ENCODE measurements around the gene BTBD16.

Gene BTBD16

GRCh38 chr10:122368502-122369254 lies 97.6 kb downstream of the BTBD16 start:
- TF ChIP-seq SPI1 (IDR thresholded peaks at IDR 0.05; ENCODE audit: low read depth, low read length) (no peak), POU2F2 (IDR thresholded peaks at IDR 0.05; ENCODE audit: low read depth, low read length) (no peak), POLR2AphosphoS5 (IDR thresholded peaks at IDR 0.05; ENCODE audit: low read depth, low read length) (no peak), POLR2A (IDR thresholded peaks at IDR 0.05; ENCODE audit: low read depth, low read length) (no peak), TAF1 (IDR thresholded peaks at IDR 0.05; ENCODE audit: low read depth, low read length) (no peak), PAX5 (IDR thresholded peaks at IDR 0.05; ENCODE audit: insufficient read depth, low read length, severe bottlenecking) (no peak)
- DNase-seq (ENCODE audit: insufficient read length, low spot score) (no peak), FAIRE-seq (no peak)

- TF ChIP-seq POLR2A (IDR thresholded peaks at IDR 0.05; ENCODE audit: low read depth, low read length) (no peak), POU2F2 (IDR thresholded peaks at IDR 0.05; ENCODE audit: low read depth, low read length) (no peak), TAF1 (IDR thresholded peaks at IDR 0.05; ENCODE audit: low read depth, low read length) (no peak), SPI1 (IDR thresholded peaks at IDR 0.05; ENCODE audit: low read depth, low read length) (no peak), PAX5 (IDR thresholded peaks at IDR 0.05; ENCODE audit: insufficient read depth, low read length, severe bottlenecking) (no peak), POLR2AphosphoS5 (IDR thresholded peaks at IDR 0.05; ENCODE audit: low read depth, low read length) (no peak)
- DNase-seq (ENCODE audit: insufficient read length, low spot score) = no peak
Observed at GRCh38 chr10:122373108-122373507, 102.0 kb downstream of the BTBD16 start.

GRCh38 chr10:122373721-122374120 lies 102.6 kb downstream of the BTBD16 start:
- FAIRE-seq (no peak), DNase-seq (ENCODE audit: insufficient read length, low spot score) (no peak)
- no peak for TF ChIP-seq SPI1 (IDR thresholded peaks at IDR 0.05; ENCODE audit: low read depth, low read length)
- no peak for TF ChIP-seq POU2F2 (IDR thresholded peaks at IDR 0.05; ENCODE audit: low read depth, low read length)
- no peak for TF ChIP-seq POLR2A (IDR thresholded peaks at IDR 0.05; ENCODE audit: low read depth, low read length)
- TF ChIP-seq POLR2AphosphoS5 (IDR thresholded peaks at IDR 0.05; ENCODE audit: low read depth, low read length) = no peak
- no peak for TF ChIP-seq PAX5 (IDR thresholded peaks at IDR 0.05; ENCODE audit: insufficient read depth, low read length, severe bottlenecking)
- TF ChIP-seq TAF1 (IDR thresholded peaks at IDR 0.05; ENCODE audit: low read depth, low read length) = no peak

More at GRCh38 chr10:122373108-122373507, 102.0 kb downstream of the BTBD16 start:
- FAIRE-seq = no peak

GRCh38 chr10:122374237-122374858 lies 103.3 kb downstream of the BTBD16 start, which contains the start of gene PLEKHA1:
Gene PLEKHA1, plus strand, starts transcription at chr10:122374708. Its CDS starts 18,493 bp downstream, at chr10:122393201.
- FAIRE-seq = peak; percentile 84
- no peak for TF ChIP-seq POLR2A (IDR thresholded peaks at IDR 0.05; ENCODE audit: low read depth, low read length)
- no peak for TF ChIP-seq POU2F2 (IDR thresholded peaks at IDR 0.05; ENCODE audit: low read depth, low read length)

GRCh38 chr10:122374859-122375678 lies 104.0 kb downstream of the BTBD16 start:
- TF ChIP-seq PAX5 (IDR thresholded peaks at IDR 0.05; ENCODE audit: insufficient read depth, low read length, severe bottlenecking) (peak; percentile 46), POU2F2 (IDR thresholded peaks at IDR 0.05; ENCODE audit: low read depth, low read length) (no peak; the same call in 1 of the 2 replicates)
- peak; percentile 87 for FAIRE-seq
- peak; percentile 53 for DNase-seq (ENCODE audit: insufficient read length, low spot score)

More at GRCh38 chr10:122374237-122374858, 103.3 kb downstream of the BTBD16 start, which contains the start of gene PLEKHA1:
- DNase-seq (ENCODE audit: insufficient read length, low spot score) = peak; percentile 80

- TF ChIP-seq POU2F2 (IDR thresholded peaks at IDR 0.05; ENCODE audit: low read depth, low read length) (no peak), SPI1 (IDR thresholded peaks at IDR 0.05; ENCODE audit: low read depth, low read length) (no peak), TAF1 (IDR thresholded peaks at IDR 0.05; ENCODE audit: low read depth, low read length) (no peak), POLR2A (IDR thresholded peaks at IDR 0.05; ENCODE audit: low read depth, low read length) (no peak), PAX5 (IDR thresholded peaks at IDR 0.05; ENCODE audit: insufficient read depth, low read length, severe bottlenecking) (no peak), POLR2AphosphoS5 (IDR thresholded peaks at IDR 0.05; ENCODE audit: low read depth, low read length) (no peak)
- FAIRE-seq = no peak
- DNase-seq (ENCODE audit: insufficient read length, low spot score) = no peak
Observed at GRCh38 chr10:122375679-122376160, 104.6 kb downstream of the BTBD16 start.

- TF ChIP-seq PAX5 (IDR thresholded peaks at IDR 0.05; ENCODE audit: insufficient read depth, low read length, severe bottlenecking) = no peak
- TF ChIP-seq TAF1 (IDR thresholded peaks at IDR 0.05; ENCODE audit: low read depth, low read length) = no peak
- no peak for TF ChIP-seq SPI1 (IDR thresholded peaks at IDR 0.05; ENCODE audit: low read depth, low read length)
- TF ChIP-seq POLR2AphosphoS5 (IDR thresholded peaks at IDR 0.05; ENCODE audit: low read depth, low read length) = no peak
- no peak for TF ChIP-seq POU2F2 (IDR thresholded peaks at IDR 0.05; ENCODE audit: low read depth, low read length)
- no peak for TF ChIP-seq POLR2A (IDR thresholded peaks at IDR 0.05; ENCODE audit: low read depth, low read length)
- DNase-seq (ENCODE audit: insufficient read length, low spot score) (no peak), FAIRE-seq (no peak)
Observed at GRCh38 chr10:122376364-122376961, 105.4 kb downstream of the BTBD16 start.

- DNase-seq (ENCODE audit: insufficient read length, low spot score) = no peak
- FAIRE-seq = no peak
- TF ChIP-seq POLR2AphosphoS5 (IDR thresholded peaks at IDR 0.05; ENCODE audit: low read depth, low read length) (no peak), POLR2A (IDR thresholded peaks at IDR 0.05; ENCODE audit: low read depth, low read length) (no peak), TAF1 (IDR thresholded peaks at IDR 0.05; ENCODE audit: low read depth, low read length) (no peak), SPI1 (IDR thresholded peaks at IDR 0.05; ENCODE audit: low read depth, low read length) (no peak), PAX5 (IDR thresholded peaks at IDR 0.05; ENCODE audit: insufficient read depth, low read length, severe bottlenecking) (no peak)
Observed at GRCh38 chr10:122379041-122379440, 107.9 kb downstream of the BTBD16 start.

GRCh38 chr10:122379537-122379936 lies 108.4 kb downstream of the BTBD16 start:
- no peak for FAIRE-seq
- TF ChIP-seq POLR2A (IDR thresholded peaks at IDR 0.05; ENCODE audit: low read depth, low read length) = no peak
- TF ChIP-seq TAF1 (IDR thresholded peaks at IDR 0.05; ENCODE audit: low read depth, low read length) = no peak
- no peak for TF ChIP-seq POLR2AphosphoS5 (IDR thresholded peaks at IDR 0.05; ENCODE audit: low read depth, low read length)
- no peak for TF ChIP-seq PAX5 (IDR thresholded peaks at IDR 0.05; ENCODE audit: insufficient read depth, low read length, severe bottlenecking)
- no peak for TF ChIP-seq POU2F2 (IDR thresholded peaks at IDR 0.05; ENCODE audit: low read depth, low read length)
- no peak for TF ChIP-seq SPI1 (IDR thresholded peaks at IDR 0.05; ENCODE audit: low read depth, low read length)
- no peak for DNase-seq (ENCODE audit: insufficient read length, low spot score)
